HepG2 (cell line): Measurements from ENCODE around the gene PIANP. TPM values are rescaled to one million over a fixed set of nuclear protein-coding genes. Genes with fewer than 3 reads are reported as not detected.

Experiments used
- AGO1 ChIP-seq: fragments of 200-400 bp; formaldehyde crosslinking; IDR thresholded peaks from 2 replicates; pipeline ENCODE4 v1.6.1; 2017; ENCODE audit warnings: mild to moderate bottlenecking, low read depth, low read length, moderate library complexity; ENCODE audit not compliant: poor library complexity, severe bottlenecking
- BCL3 ChIP-seq: sonication (generic); formaldehyde crosslinking; IDR thresholded peaks from 2 replicates; pipeline ENCODE4 v1.5.1; 2020; ENCODE audit warnings: mild to moderate bottlenecking, missing genetic modification reagents, moderate library complexity
- FOXM1 ChIP-seq: sonication (generic); formaldehyde crosslinking; IDR thresholded peaks from 2 replicates; pipeline ENCODE4 v1.5.0; 2020; ENCODE audit warnings: missing genetic modification reagents
- FOXP1 ChIP-seq, 2 experiments: fragments of 450-650 bp in 1 of 2; IDR thresholded peaks; 2 replicates each; pipeline ENCODE4 v1.6.1; 2017 to 2018; ENCODE audit warnings: antibody characterized with exemption in 1 of 2
- KAT7 ChIP-seq: IDR thresholded peaks from 2 replicates; pipeline ENCODE4 v1.6.1; 2018; ENCODE audit warnings: borderline replicate concordance, missing compliant biosample characterization
- KMT2B ChIP-seq: IDR thresholded peaks from 2 replicates; pipeline ENCODE4 v1.6.1; 2016; ENCODE audit warnings: missing genetic modification reagents, missing compliant biosample characterization
- MAF1 ChIP-seq: sonication (generic); formaldehyde crosslinking; IDR thresholded peaks from 2 replicates; pipeline ENCODE4 v1.5.0; 2020; ENCODE audit warnings: missing genetic modification reagents, borderline replicate concordance
- RFX1 ChIP-seq: fragments of 450-650 bp; IDR thresholded peaks from 2 replicates; pipeline ENCODE4 v1.6.1; 2017
- SMYD3 ChIP-seq: sonication (generic); formaldehyde crosslinking; IDR thresholded peaks from 2 replicates; pipeline ENCODE4 v1.8.1; 2023; ENCODE audit warnings: mild to moderate bottlenecking, missing genetic modification reagents
- U2AF2 ChIP-seq: fragments of 200-400 bp; formaldehyde crosslinking; IDR thresholded peaks from 2 replicates; pipeline ENCODE4 v1.6.1; 2017; ENCODE audit warnings: low read depth, mild to moderate bottlenecking, low read length
- WIZ ChIP-seq: sonication (generic); formaldehyde crosslinking; IDR thresholded peaks from 2 replicates; pipeline ENCODE4 v1.5.1; 2020; ENCODE audit warnings: mild to moderate bottlenecking, missing genetic modification reagents
- ZBTB10 ChIP-seq: sonication (generic); formaldehyde crosslinking; IDR thresholded peaks from 2 replicates; pipeline ENCODE4 v1.4.0; 2020; ENCODE audit warnings: missing genetic modification reagents, borderline replicate concordance
- ZBTB44 ChIP-seq: sonication (generic); formaldehyde crosslinking; IDR thresholded peaks from 2 replicates; pipeline ENCODE4 v1.4.0; 2020; ENCODE audit warnings: missing genetic modification reagents
- ZFP36 ChIP-seq: fragments of 150-350 bp; IDR thresholded peaks from 2 replicates; pipeline ENCODE4 v1.6.1; 2018; ENCODE audit warnings: borderline replicate concordance, low read length, low read depth; ENCODE audit not compliant: partially characterized antibody
- ZFP36L2 ChIP-seq: sonication (generic); formaldehyde crosslinking; IDR thresholded peaks from 2 replicates; pipeline ENCODE4 v1.4.0; 2020; ENCODE audit warnings: missing genetic modification reagents
- ZNF12 ChIP-seq: sonication (generic); formaldehyde crosslinking; IDR thresholded peaks from 2 replicates; pipeline ENCODE4 v1.5.0; 2020; ENCODE audit warnings: missing genetic modification reagents
- ZNF18 ChIP-seq: sonication (generic); formaldehyde crosslinking; IDR thresholded peaks from 2 replicates; pipeline ENCODE4 v1.8.0; 2022; ENCODE audit warnings: mild to moderate bottlenecking, missing genetic modification reagents; ENCODE audit not compliant: insufficient replicate concordance
- ZNF280B ChIP-seq: sonication (generic); formaldehyde crosslinking; IDR thresholded peaks from 2 replicates; pipeline ENCODE4 v1.5.0; 2020; ENCODE audit warnings: missing genetic modification reagents, mild to moderate bottlenecking, borderline replicate concordance
- ZNF543 ChIP-seq: sonication (generic); formaldehyde crosslinking; IDR thresholded peaks from 2 replicates; pipeline ENCODE4 v1.4.0; 2020; ENCODE audit warnings: mild to moderate bottlenecking, missing genetic modification reagents
- ZNF557 ChIP-seq: sonication (generic); formaldehyde crosslinking; IDR thresholded peaks from 2 replicates; pipeline ENCODE4 v1.4.0; 2020; ENCODE audit warnings: missing genetic modification reagents
- ZNF839 ChIP-seq: sonication (generic); formaldehyde crosslinking; IDR thresholded peaks from 2 replicates; pipeline ENCODE4 v1.4.0; 2020; ENCODE audit warnings: missing genetic modification reagents, mild to moderate bottlenecking, borderline replicate concordance
- polyA plus RNA-seq, 8 experiments: library from polyadenylated mRNA; depleted of rRNA in 3 of 8; stranded (reverse) in 7 of 8; unstranded in 1 of 8; fragments of >200 nt; fragmentation: Illumina TruSeq in 4 of 8; extraction: Trizol in 4 of 8; gene quantifications; 2 replicates each; pipeline versions ENCODE4 v1.2.1 to v1.2.3, GENCODE V29; 2011 to 2016; ENCODE audit warnings: low read depth in 4 of 8, missing spikeins in 1 of 8, mixed read lengths in 1 of 8; ENCODE audit not compliant: insufficient read depth in 1 of 8
- total RNA-seq, 5 experiments: library from RNA; depleted of rRNA; stranded (reverse); fragments of >200 nt; fragmentation: Illumina TruSeq; extraction: Trizol; gene quantifications; 2 replicates each; pipeline ENCODE4 v1.2.3, GENCODE V29; 2016; ENCODE audit warnings: low read depth in 1 of 5

PIANP gene
- total and polyA plus RNA-seq, 2 of the 13 experiments (the other 11 are each of a cell fraction or from before 2014, with no cell fraction given), result not detected

GRCh38 chr12:6662906-6663742 is 37.5 kb downstream of the PIANP start, which contains the start of gene ING4 (continued):
- TF ChIP-seq BCL3 (CRISPR knock-in tag) (no peak; the same call in 1 of the 2 replicates), WIZ (no peak), ZFP36L2 (CRISPR knock-in tag) (no peak), MAF1 (CRISPR knock-in tag) (no peak), KAT7 (CRISPR knock-in tag) (no peak), ZBTB10 (CRISPR knock-in tag) (peak; percentile 90; the same call in 1 of the 2 replicates), ZNF557 (no peak), ZNF543 (CRISPR knock-in tag) (no peak), ZNF18 (no peak), FOXM1 (CRISPR knock-in tag) (no peak), KMT2B (peak; percentile 90), ZNF12 (no peak), ZBTB44 (no peak), FOXP1 (IDR thresholded peaks at IDR 0.05) (no peak), FOXP1 (CRISPR knock-in tag; IDR thresholded peaks at IDR 0.05) (no peak), RFX1 (no peak), U2AF2 (no peak), AGO1 (no peak), ZNF280B (CRISPR knock-in tag) (peak; percentile 51; the same call in 1 of the 2 replicates), ZNF839 (CRISPR knock-in tag) (peak; percentile 48; the same call in 1 of the 2 replicates), ZFP36 (peak; percentile 34), SMYD3 (CRISPR knock-in tag) (no peak)
